PC-3 (cell line): ENCODE results near the gene ZNFX1. TPM values are rescaled to one million over a fixed set of nuclear protein-coding genes. Genes with fewer than 3 reads are reported as not detected.

Experiments used
- ATAC-seq: fragments of 200-7000 bp; cut with Tn5 transposase; 2 replicates; pipeline ENCODE4 v1.9.1; 2020; ENCODE audit warnings: mild to moderate bottlenecking, moderate library complexity
- BruUV-seq: library from RNA; stranded (reverse); fragments of 400-500 nt; replicated peaks from 2 replicates; lab custom pipeline; 2021; lab: Mats Ljungman, UMichigan
- CTCF ChIA-PET: fragments of 300-600 bp; sonication (Branson Sonifier 250); formaldehyde crosslinking; loops from one replicate; lab custom pipeline; 2022; ENCODE audit warnings: antibody characterized with exemption; lab: Charles Lee
- POLR2A ChIA-PET: fragments of 300-600 bp; sonication (Branson Sonifier 250); formaldehyde crosslinking; loops from one replicate; lab custom pipeline; 2022; ENCODE audit warnings: antibody characterized with exemption; ENCODE audit not compliant: unreplicated experiment; lab: Charles Lee
- DNase-seq: peaks from one replicate; pipeline ENCODE4 v3.0.0-alpha.2; 2015
- H2AFZ ChIP-seq: fragments of 300-600 bp; sonication (generic); 2 replicates; pipeline ENCODE4 v1.6.0; 2016; ENCODE audit warnings: antibody characterized with exemption, low read length
- H3F3A ChIP-seq: fragments of 300-600 bp; sonication (generic); one replicate; pipeline ENCODE4 v1.6.0; 2017; ENCODE audit warnings: antibody characterized with exemption, low read length, control low read depth, mild to moderate bottlenecking; ENCODE audit not compliant: unreplicated experiment
- H3K27ac ChIP-seq: fragments of 300-600 bp; sonication (generic); 2 replicates; pipeline ENCODE4 v1.5.1; 2016; ENCODE audit warnings: mild to moderate bottlenecking, low read length
- H3K27me3 ChIP-seq: fragments of 300-600 bp; sonication (generic); 2 replicates; pipeline ENCODE4 v1.6.1; 2016; ENCODE audit warnings: low read length, mixed read lengths
- H3K36me3 ChIP-seq: fragments of 300-600 bp; sonication (generic); 2 replicates; pipeline ENCODE4 v1.6.1; 2016; ENCODE audit warnings: low read depth, mixed run types, low read length, mixed read lengths
- H3K4me1 ChIP-seq: fragments of 300-600 bp; sonication (generic); 2 replicates; pipeline ENCODE4 v1.5.1; 2016; ENCODE audit warnings: low read length; ENCODE audit not compliant: insufficient read depth
- H3K4me2 ChIP-seq: fragments of 300-600 bp; sonication (generic); 2 replicates; pipeline ENCODE4 v1.6.0; 2016; ENCODE audit warnings: low read length
- H3K4me3 ChIP-seq: fragments of 300-600 bp; sonication (generic); 2 replicates; pipeline ENCODE4 v1.5.1; 2016; ENCODE audit warnings: mild to moderate bottlenecking, low read length, mixed read lengths
- H3K79me2 ChIP-seq: fragments of 300-600 bp; sonication (generic); 2 replicates; pipeline ENCODE4 v1.6.1; 2017; ENCODE audit warnings: low read length, mixed read lengths
- H3K9ac ChIP-seq: fragments of 300-600 bp; sonication (generic); 2 replicates; pipeline ENCODE4 v1.6.0; 2016; ENCODE audit warnings: mild to moderate bottlenecking, low read length
- H3K9me2 ChIP-seq: fragments of 300-600 bp; sonication (generic); replicated peaks from 2 replicates; pipeline ENCODE4 v1.6.1; 2016; ENCODE audit warnings: mixed run types, low read length, mixed read lengths
- H3K9me3 ChIP-seq: fragments of 300-600 bp; sonication (generic); 2 replicates; pipeline ENCODE4 v1.6.1; 2016; ENCODE audit warnings: low read length, mixed read lengths
- H4K20me1 ChIP-seq: fragments of 300-600 bp; sonication (generic); 2 replicates; pipeline ENCODE4 v1.6.1; 2016; ENCODE audit warnings: low read length, mixed read lengths
- CTCF ChIP-seq: fragments of 300-600 bp; sonication (generic); conservative IDR thresholded peaks from 2 replicates; pipeline ENCODE4 v1.5.1; 2017; ENCODE audit warnings: antibody characterized with exemption, low read depth, mild to moderate bottlenecking, low read length
- EZH2 ChIP-seq: fragments of 300-600 bp; sonication (generic); IDR thresholded peaks from one replicate; pipeline ENCODE4 v1.6.1; 2017; ENCODE audit warnings: antibody characterized with exemption, mild to moderate bottlenecking, low read length; ENCODE audit not compliant: unreplicated experiment
- EZH2phosphoT487 ChIP-seq: fragments of 300-600 bp; sonication (generic); IDR thresholded peaks from 2 replicates; pipeline ENCODE4 v1.6.1; 2018; ENCODE audit warnings: mild to moderate bottlenecking, antibody characterized with exemption, low read length, borderline replicate concordance
- intact Hi-C: fragments of 100-400 bp; cut with micrococcal nuclease; formaldehyde crosslinking; loops from 2 replicates; pipeline ENCODE4 v1.9.0; 2023
- total RNA-seq: library from RNA; depleted of rRNA; stranded (reverse); fragments of >200 nt; gene quantifications from 2 replicates; pipeline ENCODE4 v1.2.3, GENCODE V29; 2014

Gene ZNFX1
- total RNA-seq, 1 experiment from 2014 or later: 18.8 TPM

- H3F3A ChIP-seq: no peaks in the 10 kb centered on the region
- ChIA-PET CTCF (no interaction called here), POLR2A (interaction anchor here (0.5 to 0.8 kb wide), 2 partner anchors 8 to 11 kb away, joined by 3 to 6 read pairs; no protein-coding TSS in a partner anchor)
- H3K9me3 ChIP-seq: no peaks in the 10 kb centered on the region
- no TSS peak for BruUV-seq
- H4K20me1 ChIP-seq: peaks cover 26% of the 10 kb centered on the region
- intact Hi-C loops: no loop called here
- ATAC-seq: no peak
- no peak overlapping the region for H3K4me3 ChIP-seq
- no peak overlapping the region for H3K4me2 ChIP-seq
- H3K4me1 ChIP-seq: peaks cover 11% of the 10 kb centered on the region
- H2AFZ ChIP-seq: no peak overlapping the region
- H3K27me3 ChIP-seq: no peaks in the 10 kb centered on the region
- no peak overlapping the region for H3K9ac ChIP-seq
- peaks cover 76% of the 10 kb centered on the region for H3K79me2 ChIP-seq
- no peak for DNase-seq
- no peak overlapping the region for H3K27ac ChIP-seq
- no peaks in the 10 kb centered on the region for H3K9me2 ChIP-seq
- H3K36me3 ChIP-seq: peaks cover 46% of the 10 kb centered on the region
- TF ChIP-seq EZH2: no peak
- TF ChIP-seq EZH2phosphoT487: no peak
- no peak for TF ChIP-seq CTCF
These were observed 7.1 kb downstream of the ZNFX1 start for GRCh38 chr20:49270736-49271135.

GRCh38 chr20:49270177-49270576 is 7.7 kb downstream of the ZNFX1 start:
- no peaks in the 10 kb centered on the region for H3F3A ChIP-seq
- no peak overlapping the region for H3K9ac ChIP-seq
- H3K9me3 ChIP-seq: no peaks in the 10 kb centered on the region
- H3K36me3 ChIP-seq: peaks cover 50% of the 10 kb centered on the region
- intact Hi-C loops: no loop called here
- H3K27ac ChIP-seq: no peak overlapping the region
- TF ChIP-seq EZH2 (no peak), EZH2phosphoT487 (no peak), CTCF (no peak)
- BruUV-seq: TSS peak; percentile 16
- H3K4me1 ChIP-seq: peaks cover 6% of the 10 kb centered on the region
- POLR2A ChIA-PET: no interaction called here
- ATAC-seq (no peak), DNase-seq (no peak)
- no peak overlapping the region for H2AFZ ChIP-seq
- no peak overlapping the region for H3K4me2 ChIP-seq
- H3K4me3 ChIP-seq: no peak overlapping the region
- peaks cover 74% of the 10 kb centered on the region for H3K79me2 ChIP-seq
- CTCF ChIA-PET: no interaction called here
- H4K20me1 ChIP-seq: peaks cover 27% of the 10 kb centered on the region
- H3K9me2 ChIP-seq: no peaks in the 10 kb centered on the region
- no peaks in the 10 kb centered on the region for H3K27me3 ChIP-seq

GRCh38 chr20:49268600-49269365 is 9.1 kb downstream of the ZNFX1 start:
- Histone ChIP-seq H3K79me2 (peaks cover 76% of the 10 kb centered on the region), H3K4me3 (peak overlapping the region; percentile 29; the same call in 1 of the 2 replicates), H3K4me2 (peak overlapping the region; percentile 52), H3F3A (no peaks in the 10 kb centered on the region), H3K27me3 (no peaks in the 10 kb centered on the region), H3K4me1 (0 out of 2 replicates have a peak, but pooled peaks cover 5% of the 10 kb centered on the region), H3K9ac (no peak overlapping the region), H2AFZ (no peak overlapping the region), H3K9me3 (no peaks in the 10 kb centered on the region), H3K9me2 (no peaks in the 10 kb centered on the region), H3K27ac (no peak overlapping the region), H4K20me1 (peaks cover 27% of the 10 kb centered on the region), H3K36me3 (peaks cover 59% of the 10 kb centered on the region)
- ATAC-seq (peak; percentile 28; the same call in 1 of the 2 replicates), DNase-seq (no peak)
- ChIA-PET CTCF (no interaction called here), POLR2A (interaction anchor here (0.6 kb wide), 1 partner anchor 9 kb away, joined by 5 read pairs; no protein-coding TSS in a partner anchor)
- BruUV-seq: no TSS peak
- no peak for TF ChIP-seq CTCF
- intact Hi-C loops: no loop called here
